Dendritic cell treated with granulocyte-macrophage colony-stimulating factor and Interleukin-4, amounts not matched to agents 40 ng/mL and 50 ng/mL, for 4 days (primary cell): ENCODE measurements around the gene CCDC200.
A peak's percentile ranks its signal among the peaks of the same experiment; 100 is the strongest.
"Not testable (repeated sequence)": the region's sequence is repeated elsewhere in the genome, so short reads cannot be mapped to it uniquely, and the experiment has no call there.

Experiments
- H3K27ac Mint-ChIP-seq: one replicate; pipeline ENCODE4 v1.8.0; 2022; ENCODE audit warnings: mild to moderate bottlenecking, mixed read lengths
- H3K27me3 Mint-ChIP-seq: one replicate; pipeline ENCODE4 v1.8.0; 2022; ENCODE audit warnings: mild to moderate bottlenecking, mixed read lengths
- H3K36me3 Mint-ChIP-seq: one replicate; pipeline ENCODE4 v1.8.0; 2022; ENCODE audit warnings: low read depth, mixed read lengths
- H3K4me1 Mint-ChIP-seq: one replicate; pipeline ENCODE4 v1.8.0; 2022; ENCODE audit warnings: low read depth, mixed read lengths
- H3K4me3 Mint-ChIP-seq: one replicate; pipeline ENCODE4 v1.8.0; 2022; ENCODE audit warnings: mild to moderate bottlenecking, moderate library complexity, mixed read lengths
- H3K9me3 Mint-ChIP-seq: one replicate; pipeline ENCODE4 v1.8.0; 2022; ENCODE audit warnings: mixed read lengths
- intact Hi-C: fragments of 100-400 bp; cut with micrococcal nuclease; formaldehyde crosslinking; loops from one replicate; pipeline ENCODE4 v1.15.0; 2022

Gene CCDC200

GRCh38 chr17:43228020-43228782 lies at the start of gene CCDC200:
Gene CCDC200 (minus strand): TSS chr17:43228623. CDS start chr17:43228554, 69 bp downstream.
- Mint-ChIP-seq H3K4me1 (peaks cover 20% of the 10 kb centered on the region), H3K36me3 (peaks cover 40% of the 10 kb centered on the region)
- H3K27ac Mint-ChIP-seq, H3K9me3 Mint-ChIP-seq, H3K4me3 Mint-ChIP-seq, H3K27me3 Mint-ChIP-seq, intact Hi-C loops: not testable (repeated sequence)

- H3K36me3 Mint-ChIP-seq, H3K27me3 Mint-ChIP-seq, intact Hi-C loops, H3K4me3 Mint-ChIP-seq, H3K9me3 Mint-ChIP-seq, H3K4me1 Mint-ChIP-seq: not testable (repeated sequence)
- peak overlapping the region; percentile 19 for H3K27ac Mint-ChIP-seq
These were observed 44.5 kb upstream of the CCDC200 start for GRCh38 chr17:43272914-43273313.

- intact Hi-C loops, H3K9me3 Mint-ChIP-seq, H3K27me3 Mint-ChIP-seq, H3K36me3 Mint-ChIP-seq, H3K4me1 Mint-ChIP-seq: not testable (repeated sequence)
- Mint-ChIP-seq H3K27ac (peak overlapping the region; percentile 19), H3K4me3 (peak overlapping the region; percentile 1)
These were observed 44.1 kb upstream of the CCDC200 start for GRCh38 chr17:43272483-43272882.

GRCh38 chr17:43270552-43271504 lies 42.4 kb upstream of the CCDC200 start:
- H3K27me3 Mint-ChIP-seq, H3K36me3 Mint-ChIP-seq, H3K4me3 Mint-ChIP-seq, H3K4me1 Mint-ChIP-seq, H3K9me3 Mint-ChIP-seq, intact Hi-C loops, H3K27ac Mint-ChIP-seq: not testable (repeated sequence)

GRCh38 chr17:43246456-43246855 lies 18.0 kb upstream of the CCDC200 start:
- H3K27me3 Mint-ChIP-seq, H3K27ac Mint-ChIP-seq, H3K9me3 Mint-ChIP-seq, H3K36me3 Mint-ChIP-seq, H3K4me1 Mint-ChIP-seq, intact Hi-C loops, H3K4me3 Mint-ChIP-seq: not testable (repeated sequence)

GRCh38 chr17:43240596-43241352 lies 12.4 kb upstream of the CCDC200 start:
- H3K27me3 Mint-ChIP-seq, H3K4me3 Mint-ChIP-seq, H3K4me1 Mint-ChIP-seq, intact Hi-C loops, H3K27ac Mint-ChIP-seq, H3K36me3 Mint-ChIP-seq, H3K9me3 Mint-ChIP-seq: not testable (repeated sequence)

- H3K4me1 Mint-ChIP-seq, H3K27me3 Mint-ChIP-seq, intact Hi-C loops: not testable (repeated sequence)
These were observed 11.2 kb upstream of the CCDC200 start for GRCh38 chr17:43239597-43239996.

GRCh38 chr17:43233877-43234276 lies 5.5 kb upstream of the CCDC200 start, which contains the start of gene RNU2-1:
Gene RNU2-1 (minus strand): TSS chr17:43233977.
- H3K9me3 Mint-ChIP-seq, H3K4me3 Mint-ChIP-seq, intact Hi-C loops, H3K36me3 Mint-ChIP-seq, H3K27ac Mint-ChIP-seq, H3K4me1 Mint-ChIP-seq, H3K27me3 Mint-ChIP-seq: not testable (repeated sequence)

More at GRCh38 chr17:43239597-43239996, 11.2 kb upstream of the CCDC200 start:
- not testable (repeated sequence) for H3K4me3 Mint-ChIP-seq, H3K9me3 Mint-ChIP-seq, H3K27ac Mint-ChIP-seq, H3K36me3 Mint-ChIP-seq

- H3K27ac Mint-ChIP-seq, H3K4me1 Mint-ChIP-seq, H3K9me3 Mint-ChIP-seq, H3K27me3 Mint-ChIP-seq, intact Hi-C loops, H3K4me3 Mint-ChIP-seq, H3K36me3 Mint-ChIP-seq: not testable (repeated sequence)
These were observed 4.8 kb upstream of the CCDC200 start for GRCh38 chr17:43233263-43233662.

- H3K36me3 Mint-ChIP-seq, intact Hi-C loops, H3K9me3 Mint-ChIP-seq, H3K27me3 Mint-ChIP-seq, H3K4me1 Mint-ChIP-seq: not testable (repeated sequence)
- H3K27ac Mint-ChIP-seq = peak overlapping the region; percentile 43
- H3K4me3 Mint-ChIP-seq = peak overlapping the region; percentile 17
These were observed 3.7 kb upstream of the CCDC200 start for GRCh38 chr17:43232021-43232699.

GRCh38 chr17:43231205-43232020 lies 3.0 kb upstream of the CCDC200 start:
- H3K4me3 Mint-ChIP-seq, intact Hi-C loops, H3K36me3 Mint-ChIP-seq, H3K9me3 Mint-ChIP-seq, H3K27me3 Mint-ChIP-seq, H3K4me1 Mint-ChIP-seq: not testable (repeated sequence)
- H3K27ac Mint-ChIP-seq = peak overlapping the region; percentile 43

GRCh38 chr17:43226393-43226792 lies 2.0 kb downstream of the CCDC200 start:
- intact Hi-C loops = no loop called here
- peaks cover 58% of the 10 kb centered on the region for H3K36me3 Mint-ChIP-seq
- peaks cover 20% of the 10 kb centered on the region for H3K4me1 Mint-ChIP-seq
- no peaks in the 10 kb centered on the region for H3K9me3 Mint-ChIP-seq
- no peaks in the 10 kb centered on the region for H3K27me3 Mint-ChIP-seq
- H3K4me3 Mint-ChIP-seq = no peak overlapping the region
- H3K27ac Mint-ChIP-seq = no peak overlapping the region

- H3K36me3 Mint-ChIP-seq = peaks cover 80% of the 10 kb centered on the region
- intact Hi-C loops = no loop called here
- H3K27ac Mint-ChIP-seq = peak overlapping the region; percentile 37
- H3K4me3 Mint-ChIP-seq = no peak overlapping the region
- H3K27me3 Mint-ChIP-seq = no peaks in the 10 kb centered on the region
- no peaks in the 10 kb centered on the region for H3K9me3 Mint-ChIP-seq
- peaks cover 39% of the 10 kb centered on the region for H3K4me1 Mint-ChIP-seq
These were observed 4.2 kb downstream of the CCDC200 start for GRCh38 chr17:43224146-43224705.
